Measurements from ENCODE around the gene GDNF. TPM values are rescaled to one million over a fixed set of nuclear protein-coding genes. Genes with fewer than 3 reads are reported as not detected.

The GDNF gene
- total and polyA plus RNA-seq, 2 experiments from 2014 or later, result 0.13 to 0.17 TPM

GRCh38 chr5:37844009-37844408, 4.2 kb upstream of the GDNF start (continued):
- TF ChIP-seq ETS1 (IDR thresholded peaks at IDR 0.05) (no peak), CREB1 (CRISPR knock-in tag; IDR thresholded peaks at IDR 0.05; ENCODE audit: low read depth) (no peak), ZNF114 (CRISPR knock-in tag; IDR thresholded peaks at IDR 0.05) (no peak), NANOG (IDR thresholded peaks at IDR 0.05; ENCODE audit: borderline replicate concordance) (no peak)

GRCh38 chr5:37842048-37842447, 2.2 kb upstream of the GDNF start:
- Histone ChIP-seq H3K27ac (ENCODE audit: low read depth) (no peak overlapping the region), H2AFZ (no peak overlapping the region), H3K4me3 (no peak overlapping the region), H3F3A (replicated peaks; ENCODE audit: low read depth) (peaks cover 7% of the 10 kb centered on the region; the same call in 1 of the 2 replicates), H3K4me2 (no peak overlapping the region), H3K4me1 (ENCODE audit: insufficient read depth) (peaks cover 59% of the 10 kb centered on the region), H3K9me2 (ENCODE audit: insufficient read depth) (no peaks in the 10 kb centered on the region), H3K27me3 (ENCODE audit: insufficient read depth) (peaks cover 68% of the 10 kb centered on the region), H3K36me3 (ENCODE audit: insufficient read depth) (no peaks in the 10 kb centered on the region), H4K20me1 (replicated peaks; ENCODE audit: insufficient read depth) (no peaks in the 10 kb centered on the region), H3K79me2 (replicated peaks; ENCODE audit: insufficient read depth) (no peaks in the 10 kb centered on the region)
- Mint-ChIP-seq H3K27ac (no peak overlapping the region), H3K27me3 (ENCODE audit: insufficient read depth, low read depth, poor library complexity) (peaks cover 65% of the 10 kb centered on the region), H3K9me3 (no peaks in the 10 kb centered on the region; the same call in 2 of the 3 replicates), H3K36me3 (ENCODE audit: low read depth) (no peaks in the 10 kb centered on the region), H3K4me3 (no peak overlapping the region), H3K4me1 (peaks cover 50% of the 10 kb centered on the region)
- ATAC-seq (no peak), DNase-seq (ENCODE audit: low spot score) (no peak)
- TF ChIP-seq ZNF331 (CRISPR knock-in tag; IDR thresholded peaks at IDR 0.05; ENCODE audit: low read depth) (no peak), REST (IDR thresholded peaks at IDR 0.05; ENCODE audit: unreplicated experiment) (no peak), CREB1 (CRISPR knock-in tag; IDR thresholded peaks at IDR 0.05; ENCODE audit: low read depth) (no peak), ZNF114 (CRISPR knock-in tag; IDR thresholded peaks at IDR 0.05) (no peak), EZH2phosphoT487 (IDR thresholded peaks at IDR 0.05; ENCODE audit: unreplicated experiment) (no peak), CTCF (conservative IDR thresholded peaks at IDR 0.05; ENCODE audit: low read depth in 2 of 2) (no peak), ETS1 (IDR thresholded peaks at IDR 0.05) (no peak)
